K562 (cell line): ENCODE results near the gene CSMD2.

ENCODE experiments used
- FOXP1 ChIP-seq: sonication (generic); formaldehyde crosslinking; IDR thresholded peaks from 2 replicates; pipeline ENCODE4 v1.8.0; 2022; ENCODE audit warnings: mild to moderate bottlenecking, missing genetic modification reagents
- POLR2A ChIP-seq: fragments of 450-650 bp; conservative IDR thresholded peaks from 2 replicates; pipeline ENCODE4 v1.6.1; 2016
- ZNF696 ChIP-seq: fragments of 250-450 bp; sonication (Bioruptor Pico); conservative IDR thresholded peaks from 2 replicates; pipeline ENCODE4 v1.4.0; 2020; ENCODE audit warnings: mild to moderate bottlenecking, moderate library complexity
- TF ChIP-seq, protein P1 (sequence below), 3 experiments: fragments of 200-800 bp in 1 of 3; fragments of 250-450 bp in 1 of 3; fragments of 450-650 bp in 1 of 3; sonication (Bioruptor Pico) in 1 of 3; sonication (Bioruptor generic) in 1 of 3; formaldehyde crosslinking in 1 of 3; IDR thresholded peaks; 2 replicates each; pipeline versions ENCODE4 v1.6.1 to v1.8.0; 2016 to 2022; ENCODE audit warnings: mild to moderate bottlenecking in 2 of 3, missing genetic modification characterization in 2 of 3, missing compliant biosample characterization in 1 of 3, moderate library complexity in 1 of 3
- TF ChIP-seq, protein P2 (sequence below), 3 experiments: IDR thresholded peaks in 2 of 3; conservative IDR thresholded peaks in 1 of 3; 2 replicates each; pipeline ENCODE4 v1.5.1; 2011 to 2012; ENCODE audit warnings: low read length in 3 of 3, mild to moderate bottlenecking in 3 of 3, control low read depth in 2 of 3, improper control_type of control experiment in 1 of 3, inconsistent platforms in 1 of 3, low read depth in 1 of 3, mixed read lengths in 1 of 3, moderate library complexity in 1 of 3; ENCODE audit not compliant: insufficient read depth in 2 of 3
- TF ChIP-seq, protein P3 (sequence below), 2 experiments: fragments of 450-650 bp; formaldehyde crosslinking in 1 of 2; IDR thresholded peaks; 2 replicates each; pipeline versions ENCODE4 v1.4.0 to v1.6.1; 2014 to 2020; ENCODE audit warnings: mild to moderate bottlenecking in 2 of 2, borderline replicate concordance in 1 of 2, low read depth in 1 of 2

DNA sequence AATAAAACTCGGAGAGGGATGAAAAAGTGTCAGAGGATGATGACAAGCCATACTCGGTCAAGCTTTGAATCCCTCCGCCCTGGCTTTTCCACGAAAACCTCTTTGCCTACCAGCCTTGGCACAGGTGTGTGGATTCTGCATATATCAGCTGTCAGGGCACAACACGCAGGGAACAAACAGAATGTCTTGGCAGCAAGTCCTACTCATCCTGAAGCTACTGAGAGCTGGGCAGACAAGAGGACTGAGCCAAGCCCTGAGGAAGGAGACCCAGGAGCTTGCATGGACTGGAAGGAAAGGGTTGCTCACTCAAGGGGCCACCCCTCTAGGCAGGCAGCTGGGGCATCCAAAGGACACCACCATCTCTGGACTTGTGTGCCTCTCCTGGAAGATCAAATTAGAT lies 168.7 kb downstream of the CSMD2 start:
- TF ChIP-seq ZNF696 (CRISPR knock-in tag) (no peak), POLR2A (no peak), FOXP1 (CRISPR knock-in tag) (no peak)
- TF ChIP-seq, protein P1, sequence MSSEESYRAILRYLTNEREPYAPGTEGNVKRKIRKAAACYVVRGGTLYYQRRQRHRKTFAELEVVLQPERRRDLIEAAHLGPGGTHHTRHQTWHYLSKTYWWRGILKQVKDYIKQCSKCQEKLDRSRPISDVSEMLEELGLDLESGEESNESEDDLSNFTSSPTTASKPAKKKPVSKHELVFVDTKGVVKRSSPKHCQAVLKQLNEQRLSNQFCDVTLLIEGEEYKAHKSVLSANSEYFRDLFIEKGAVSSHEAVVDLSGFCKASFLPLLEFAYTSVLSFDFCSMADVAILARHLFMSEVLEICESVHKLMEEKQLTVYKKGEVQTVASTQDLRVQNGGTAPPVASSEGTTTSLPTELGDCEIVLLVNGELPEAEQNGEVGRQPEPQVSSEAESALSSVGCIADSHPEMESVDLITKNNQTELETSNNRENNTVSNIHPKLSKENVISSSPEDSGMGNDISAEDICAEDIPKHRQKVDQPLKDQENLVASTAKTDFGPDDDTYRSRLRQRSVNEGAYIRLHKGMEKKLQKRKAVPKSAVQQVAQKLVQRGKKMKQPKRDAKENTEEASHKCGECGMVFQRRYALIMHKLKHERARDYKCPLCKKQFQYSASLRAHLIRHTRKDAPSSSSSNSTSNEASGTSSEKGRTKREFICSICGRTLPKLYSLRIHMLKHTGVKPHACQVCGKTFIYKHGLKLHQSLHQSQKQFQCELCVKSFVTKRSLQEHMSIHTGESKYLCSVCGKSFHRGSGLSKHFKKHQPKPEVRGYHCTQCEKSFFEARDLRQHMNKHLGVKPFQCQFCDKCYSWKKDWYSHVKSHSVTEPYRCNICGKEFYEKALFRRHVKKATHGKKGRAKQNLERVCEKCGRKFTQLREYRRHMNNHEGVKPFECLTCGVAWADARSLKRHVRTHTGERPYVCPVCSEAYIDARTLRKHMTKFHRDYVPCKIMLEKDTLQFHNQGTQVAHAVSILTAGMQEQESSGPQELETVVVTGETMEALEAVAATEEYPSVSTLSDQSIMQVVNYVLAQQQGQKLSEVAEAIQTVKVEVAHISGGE (CRISPR knock-in tag; IDR thresholded peaks at IDR 0.05), result no peak
- TF ChIP-seq, protein P2, sequence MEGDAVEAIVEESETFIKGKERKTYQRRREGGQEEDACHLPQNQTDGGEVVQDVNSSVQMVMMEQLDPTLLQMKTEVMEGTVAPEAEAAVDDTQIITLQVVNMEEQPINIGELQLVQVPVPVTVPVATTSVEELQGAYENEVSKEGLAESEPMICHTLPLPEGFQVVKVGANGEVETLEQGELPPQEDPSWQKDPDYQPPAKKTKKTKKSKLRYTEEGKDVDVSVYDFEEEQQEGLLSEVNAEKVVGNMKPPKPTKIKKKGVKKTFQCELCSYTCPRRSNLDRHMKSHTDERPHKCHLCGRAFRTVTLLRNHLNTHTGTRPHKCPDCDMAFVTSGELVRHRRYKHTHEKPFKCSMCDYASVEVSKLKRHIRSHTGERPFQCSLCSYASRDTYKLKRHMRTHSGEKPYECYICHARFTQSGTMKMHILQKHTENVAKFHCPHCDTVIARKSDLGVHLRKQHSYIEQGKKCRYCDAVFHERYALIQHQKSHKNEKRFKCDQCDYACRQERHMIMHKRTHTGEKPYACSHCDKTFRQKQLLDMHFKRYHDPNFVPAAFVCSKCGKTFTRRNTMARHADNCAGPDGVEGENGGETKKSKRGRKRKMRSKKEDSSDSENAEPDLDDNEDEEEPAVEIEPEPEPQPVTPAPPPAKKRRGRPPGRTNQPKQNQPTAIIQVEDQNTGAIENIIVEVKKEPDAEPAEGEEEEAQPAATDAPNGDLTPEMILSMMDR (IDR thresholded peaks at IDR 0.05 in 2 of 3, conservative IDR thresholded peaks at IDR 0.05 in 1 of 3; ENCODE audit: insufficient read depth in 2 of 3, low read depth in 1 of 3, low read length in 3 of 3), result no peak
- TF ChIP-seq, protein P3, sequence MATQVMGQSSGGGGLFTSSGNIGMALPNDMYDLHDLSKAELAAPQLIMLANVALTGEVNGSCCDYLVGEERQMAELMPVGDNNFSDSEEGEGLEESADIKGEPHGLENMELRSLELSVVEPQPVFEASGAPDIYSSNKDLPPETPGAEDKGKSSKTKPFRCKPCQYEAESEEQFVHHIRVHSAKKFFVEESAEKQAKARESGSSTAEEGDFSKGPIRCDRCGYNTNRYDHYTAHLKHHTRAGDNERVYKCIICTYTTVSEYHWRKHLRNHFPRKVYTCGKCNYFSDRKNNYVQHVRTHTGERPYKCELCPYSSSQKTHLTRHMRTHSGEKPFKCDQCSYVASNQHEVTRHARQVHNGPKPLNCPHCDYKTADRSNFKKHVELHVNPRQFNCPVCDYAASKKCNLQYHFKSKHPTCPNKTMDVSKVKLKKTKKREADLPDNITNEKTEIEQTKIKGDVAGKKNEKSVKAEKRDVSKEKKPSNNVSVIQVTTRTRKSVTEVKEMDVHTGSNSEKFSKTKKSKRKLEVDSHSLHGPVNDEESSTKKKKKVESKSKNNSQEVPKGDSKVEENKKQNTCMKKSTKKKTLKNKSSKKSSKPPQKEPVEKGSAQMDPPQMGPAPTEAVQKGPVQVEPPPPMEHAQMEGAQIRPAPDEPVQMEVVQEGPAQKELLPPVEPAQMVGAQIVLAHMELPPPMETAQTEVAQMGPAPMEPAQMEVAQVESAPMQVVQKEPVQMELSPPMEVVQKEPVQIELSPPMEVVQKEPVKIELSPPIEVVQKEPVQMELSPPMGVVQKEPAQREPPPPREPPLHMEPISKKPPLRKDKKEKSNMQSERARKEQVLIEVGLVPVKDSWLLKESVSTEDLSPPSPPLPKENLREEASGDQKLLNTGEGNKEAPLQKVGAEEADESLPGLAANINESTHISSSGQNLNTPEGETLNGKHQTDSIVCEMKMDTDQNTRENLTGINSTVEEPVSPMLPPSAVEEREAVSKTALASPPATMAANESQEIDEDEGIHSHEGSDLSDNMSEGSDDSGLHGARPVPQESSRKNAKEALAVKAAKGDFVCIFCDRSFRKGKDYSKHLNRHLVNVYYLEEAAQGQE (IDR thresholded peaks at IDR 0.05; ENCODE audit: borderline replicate concordance), result no peak
- TF ChIP-seq, protein P3 (CRISPR knock-in tag; IDR thresholded peaks at IDR 0.05; ENCODE audit: low read depth), result no peak
